Measurements from ENCODE around the gene AGXT2. TPM values are rescaled to one million over a fixed set of nuclear protein-coding genes. Genes with fewer than 3 reads are reported as not detected.

AGXT2 gene
- total RNA-seq, 5 donors from 2014 or later (not counting 1 experiment from before 2014, with no cell fraction given) = not detected

GRCh38 chr5:35089334-35090314, 41.9 kb upstream of the AGXT2 start:
- Mint-ChIP-seq H3K9me3 (no peaks in the 10 kb centered on the region), H3K4me3 (no peak overlapping the region), H3K27me3 (peaks cover 0 to 7% of the 10 kb centered on the region in 2 donors), H3K4me1 (no peaks in the 10 kb centered on the region), H3K27ac (no peak overlapping the region), H3K36me3 (no peaks in the 10 kb centered on the region)
- H3K9me3 ChIP-seq = no peaks in the 10 kb centered on the region
- DNase-seq = peak in 33 of 35 experiments; percentile 3 to 70 (median 35)
- peaks cover 0 to 6% of the 10 kb centered on the region in 2 experiments for H3K27me3 ChIP-seq (replicated peaks in 1 of 2; ENCODE audit: control insufficient read depth in 2 of 2, extremely low read depth in 1 of 2, insufficient read depth in 2 of 2, low read length in 1 of 2)
- no peak overlapping the region for H3K4me3 ChIP-seq (ENCODE audit: control insufficient read depth in 1 of 2, extremely low read depth in 1 of 2, low read length in 1 of 2)
- WGBS (ENCODE audit: insufficient coverage) = 60% methylated on average over 1 of the region's 7 CpGs
- ChIA-PET CTCF (interaction anchor here (0.6 to 3.0 kb wide), 10 partner anchors 31 to 841 kb away, joined by 3 to 14 read pairs (median 4); no protein-coding TSS in a partner anchor), POLR2A (no interaction called here)
- H3K4me1 ChIP-seq (ENCODE audit: control insufficient read depth in 1 of 2, extremely low read depth in 1 of 2, insufficient read depth in 2 of 2, low read length in 2 of 2) = no peaks in the 10 kb centered on the region
- no peak overlapping the region for H3K27ac ChIP-seq (ENCODE audit: low read length)
- no peaks in the 10 kb centered on the region for H3K36me3 ChIP-seq (ENCODE audit: control insufficient read depth in 2 of 2, extremely low read depth in 1 of 2, insufficient read depth in 1 of 2, low read length in 1 of 2)
- peak in 2 of 4 experiments; percentile 30 to 48 for ATAC-seq (replicated peaks in 1 of 4)

GRCh38 chr5:35087991-35088390, 40.2 kb upstream of the AGXT2 start:
- WGBS (ENCODE audit: insufficient coverage) = 60% methylated on average over 1 of the region's 3 CpGs
- no peaks in the 10 kb centered on the region for H3K9me3 Mint-ChIP-seq
- ATAC-seq (replicated peaks in 1 of 4) (no peak), DNase-seq (no peak)
- H3K4me3 ChIP-seq (ENCODE audit: control insufficient read depth in 1 of 2, extremely low read depth in 1 of 2, low read length in 1 of 2) = no peak overlapping the region
- H3K36me3 Mint-ChIP-seq = no peaks in the 10 kb centered on the region
- no peak overlapping the region for H3K4me3 Mint-ChIP-seq
- H3K27me3 Mint-ChIP-seq = peaks cover 0 to 7% of the 10 kb centered on the region in 2 donors
- peaks cover 0 to 6% of the 10 kb centered on the region in 2 experiments for H3K27me3 ChIP-seq (replicated peaks in 1 of 2; ENCODE audit: control insufficient read depth in 2 of 2, extremely low read depth in 1 of 2, insufficient read depth in 2 of 2, low read length in 1 of 2)
- ChIA-PET CTCF (interaction anchor here (0.7 to 3.0 kb wide), 4 partner anchors 12 to 839 kb away, joined by 3 to 14 read pairs (median 4); no protein-coding TSS in a partner anchor), POLR2A (no interaction called here)
- no peaks in the 10 kb centered on the region for H3K4me1 ChIP-seq (ENCODE audit: control insufficient read depth in 1 of 2, extremely low read depth in 1 of 2, insufficient read depth in 2 of 2, low read length in 2 of 2)
- H3K9me3 ChIP-seq = no peaks in the 10 kb centered on the region
- no peaks in the 10 kb centered on the region for H3K4me1 Mint-ChIP-seq
- no peaks in the 10 kb centered on the region for H3K36me3 ChIP-seq (ENCODE audit: control insufficient read depth in 2 of 2, extremely low read depth in 1 of 2, insufficient read depth in 1 of 2, low read length in 1 of 2)
- H3K27ac ChIP-seq (ENCODE audit: low read length) = no peak overlapping the region
- H3K27ac Mint-ChIP-seq = no peak overlapping the region

- Mint-ChIP-seq H3K27ac (no peak overlapping the region), H3K4me1 (no peaks in the 10 kb centered on the region), H3K9me3 (no peaks in the 10 kb centered on the region), H3K27me3 (peaks cover 7 to 8% of the 10 kb centered on the region in 2 donors), H3K4me3 (no peak overlapping the region), H3K36me3 (no peaks in the 10 kb centered on the region)
- no peaks in the 10 kb centered on the region for H3K36me3 ChIP-seq (ENCODE audit: control insufficient read depth in 2 of 2, extremely low read depth in 1 of 2, insufficient read depth in 1 of 2, low read length in 1 of 2)
- H3K9me3 ChIP-seq = no peaks in the 10 kb centered on the region
- DNase-seq (no peak), ATAC-seq (replicated peaks in 1 of 4) (no peak)
- WGBS (ENCODE audit: insufficient coverage) = 100% methylated on average over 1 of the region's 3 CpGs
- no peak overlapping the region for H3K27ac ChIP-seq (ENCODE audit: low read length)
- peaks cover 0 to 8% of the 10 kb centered on the region in 2 experiments for H3K27me3 ChIP-seq (replicated peaks in 1 of 2; ENCODE audit: control insufficient read depth in 2 of 2, extremely low read depth in 1 of 2, insufficient read depth in 2 of 2, low read length in 1 of 2)
- CTCF ChIA-PET = no interaction called here
- H3K4me1 ChIP-seq (ENCODE audit: control insufficient read depth in 1 of 2, extremely low read depth in 1 of 2, insufficient read depth in 2 of 2, low read length in 2 of 2) = no peaks in the 10 kb centered on the region
- POLR2A ChIA-PET = no interaction called here
- H3K4me3 ChIP-seq (ENCODE audit: control insufficient read depth in 1 of 2, extremely low read depth in 1 of 2, low read length in 1 of 2) = no peak overlapping the region
Measured at GRCh38 chr5:35083150-35083549, 35.4 kb upstream of the AGXT2 start.

- no peaks in the 10 kb centered on the region for H3K4me1 Mint-ChIP-seq
- peaks cover 6 to 11% of the 10 kb centered on the region in 2 donors for H3K27me3 Mint-ChIP-seq
Measured at GRCh38 chr5:35082530-35082929, 34.8 kb upstream of the AGXT2 start.

GRCh38 chr5:35081134-35081533, 33.4 kb upstream of the AGXT2 start:
- Histone ChIP-seq H3K4me3 (ENCODE audit: control insufficient read depth in 1 of 2, extremely low read depth in 1 of 2, low read length in 1 of 2) (no peak overlapping the region), H3K9me3 (no peaks in the 10 kb centered on the region), H3K27me3 (replicated peaks in 1 of 2; ENCODE audit: control insufficient read depth in 2 of 2, extremely low read depth in 1 of 2, insufficient read depth in 2 of 2, low read length in 1 of 2) (peaks cover 0 to 2% of the 10 kb centered on the region in 2 experiments), H3K36me3 (ENCODE audit: control insufficient read depth in 2 of 2, extremely low read depth in 1 of 2, insufficient read depth in 1 of 2, low read length in 1 of 2) (no peaks in the 10 kb centered on the region), H3K4me1 (ENCODE audit: control insufficient read depth in 1 of 2, extremely low read depth in 1 of 2, insufficient read depth in 2 of 2, low read length in 2 of 2) (no peaks in the 10 kb centered on the region), H3K27ac (ENCODE audit: low read length) (no peak overlapping the region)
- Mint-ChIP-seq H3K27ac (no peak overlapping the region), H3K9me3 (peaks cover 0 to 4% (median 0%) of the 10 kb centered on the region in 3 donors), H3K36me3 (no peaks in the 10 kb centered on the region), H3K27me3 (peaks cover 6 to 19% of the 10 kb centered on the region in 2 donors), H3K4me1 (no peaks in the 10 kb centered on the region), H3K4me3 (no peak overlapping the region)
- 75% methylated on average over 2 of the region's 6 CpGs for WGBS (ENCODE audit: insufficient coverage)
- POLR2A ChIA-PET = no interaction called here
- ATAC-seq (replicated peaks in 1 of 4) (no peak), DNase-seq (no peak)
- CTCF ChIA-PET = no interaction called here

More at GRCh38 chr5:35082530-35082929, 34.8 kb upstream of the AGXT2 start:
- POLR2A ChIA-PET = no interaction called here
- Mint-ChIP-seq H3K4me3 (no peak overlapping the region), H3K27ac (no peak overlapping the region), H3K9me3 (no peaks in the 10 kb centered on the region), H3K36me3 (no peaks in the 10 kb centered on the region)
- no peak overlapping the region for H3K27ac ChIP-seq (ENCODE audit: low read length)
- no peaks in the 10 kb centered on the region for H3K9me3 ChIP-seq
- H3K4me1 ChIP-seq (ENCODE audit: control insufficient read depth in 1 of 2, extremely low read depth in 1 of 2, insufficient read depth in 2 of 2, low read length in 2 of 2) = no peaks in the 10 kb centered on the region
- WGBS (ENCODE audit: insufficient coverage) = no CpG with 5 or more reads among the region's 3 CpGs
- DNase-seq (no peak), ATAC-seq (replicated peaks in 1 of 4) (no peak)
- no peaks in the 10 kb centered on the region for H3K36me3 ChIP-seq (ENCODE audit: control insufficient read depth in 2 of 2, extremely low read depth in 1 of 2, insufficient read depth in 1 of 2, low read length in 1 of 2)
- peaks cover 0 to 2% of the 10 kb centered on the region in 2 experiments for H3K27me3 ChIP-seq (replicated peaks in 1 of 2; ENCODE audit: control insufficient read depth in 2 of 2, extremely low read depth in 1 of 2, insufficient read depth in 2 of 2, low read length in 1 of 2)
- CTCF ChIA-PET = no interaction called here
- H3K4me3 ChIP-seq (ENCODE audit: control insufficient read depth in 1 of 2, extremely low read depth in 1 of 2, low read length in 1 of 2) = no peak overlapping the region

- no peak overlapping the region for H3K27ac Mint-ChIP-seq
- no peak overlapping the region for H3K4me3 Mint-ChIP-seq
- Histone ChIP-seq H3K4me1 (ENCODE audit: control insufficient read depth in 1 of 2, extremely low read depth in 1 of 2, insufficient read depth in 2 of 2, low read length in 2 of 2) (no peaks in the 10 kb centered on the region), H3K27me3 (replicated peaks in 1 of 2; ENCODE audit: control insufficient read depth in 2 of 2, extremely low read depth in 1 of 2, insufficient read depth in 2 of 2, low read length in 1 of 2) (peaks cover 0 to 6% of the 10 kb centered on the region in 2 experiments), H3K36me3 (ENCODE audit: control insufficient read depth in 2 of 2, extremely low read depth in 1 of 2, insufficient read depth in 1 of 2, low read length in 1 of 2) (no peaks in the 10 kb centered on the region), H3K9me3 (peaks cover 5% of the 10 kb centered on the region), H3K27ac (ENCODE audit: low read length) (no peak overlapping the region), H3K4me3 (ENCODE audit: control insufficient read depth in 1 of 2, extremely low read depth in 1 of 2, low read length in 1 of 2) (no peak overlapping the region)
- no peaks in the 10 kb centered on the region for H3K4me1 Mint-ChIP-seq
- H3K27me3 Mint-ChIP-seq = peaks cover 20 to 35% of the 10 kb centered on the region in 2 donors
- WGBS (ENCODE audit: insufficient coverage) = 67% methylated on average over 1 of the region's 4 CpGs
- ChIA-PET CTCF (no interaction called here), POLR2A (no interaction called here)
- no peaks in the 10 kb centered on the region for H3K36me3 Mint-ChIP-seq
- DNase-seq (no peak), ATAC-seq (replicated peaks in 1 of 4) (no peak)
- H3K9me3 Mint-ChIP-seq = peaks cover 0 to 5% (median 0%) of the 10 kb centered on the region in 3 donors
Measured at GRCh38 chr5:35073160-35073559, 25.4 kb upstream of the AGXT2 start.

All from T-cell (primary cell).